ENCODE measurements around the gene ZBTB18.

Gene ZBTB18

GRCh38 chr1:244092964-244093638, 42.0 kb downstream of the ZBTB18 start:
- DNase-seq (no peak), ATAC-seq (replicated peaks) (no peak)
- H3K4me3 Mint-ChIP-seq: no peak overlapping the region
- no peaks in the 10 kb centered on the region for H3K36me3 Mint-ChIP-seq (ENCODE audit: insufficient read depth)
- H3K9me3 Mint-ChIP-seq: no peaks in the 10 kb centered on the region
- peaks cover 0 to 4% of the 10 kb centered on the region in 2 donors for H3K4me1 Mint-ChIP-seq (ENCODE audit: low read depth in 2 of 2)
- peaks cover 30 to 36% of the 10 kb centered on the region in 2 donors for H3K27me3 Mint-ChIP-seq
- no peak overlapping the region for H3K27ac Mint-ChIP-seq

GRCh38 chr1:244094880-244095528, 43.9 kb downstream of the ZBTB18 start:
- no peak overlapping the region for H3K27ac Mint-ChIP-seq
- H3K4me1 Mint-ChIP-seq (ENCODE audit: low read depth in 2 of 2): peaks cover 0 to 4% of the 10 kb centered on the region in 2 donors
- no peaks in the 10 kb centered on the region for H3K36me3 Mint-ChIP-seq (ENCODE audit: insufficient read depth)
- H3K27me3 Mint-ChIP-seq: peaks cover 45% of the 10 kb centered on the region in 2 donors
- no peak overlapping the region for H3K4me3 Mint-ChIP-seq
- H3K9me3 Mint-ChIP-seq: no peaks in the 10 kb centered on the region
- ATAC-seq (replicated peaks) (no peak), DNase-seq (no peak)

GRCh38 chr1:244095529-244095911, 44.4 kb downstream of the ZBTB18 start:
- DNase-seq (no peak), ATAC-seq (replicated peaks) (no peak)
- Mint-ChIP-seq H3K4me3 (no peak overlapping the region), H3K36me3 (ENCODE audit: insufficient read depth) (no peaks in the 10 kb centered on the region), H3K27ac (no peak overlapping the region), H3K4me1 (ENCODE audit: low read depth in 2 of 2) (peaks cover 2 to 3% of the 10 kb centered on the region in 2 donors), H3K9me3 (no peaks in the 10 kb centered on the region), H3K27me3 (peaks cover 45 to 50% of the 10 kb centered on the region in 2 donors)

GRCh38 chr1:244096066-244096610, 45.1 kb downstream of the ZBTB18 start:
- DNase-seq (no peak), ATAC-seq (replicated peaks) (no peak)
- no peak overlapping the region for H3K27ac Mint-ChIP-seq
- H3K9me3 Mint-ChIP-seq: no peaks in the 10 kb centered on the region
- H3K36me3 Mint-ChIP-seq (ENCODE audit: insufficient read depth): no peaks in the 10 kb centered on the region
- H3K4me1 Mint-ChIP-seq (ENCODE audit: low read depth in 2 of 2): peaks cover 6% of the 10 kb centered on the region in 2 donors
- no peak overlapping the region for H3K4me3 Mint-ChIP-seq
- H3K27me3 Mint-ChIP-seq: peaks cover 47 to 56% of the 10 kb centered on the region in 2 donors

- peaks cover 6 to 7% of the 10 kb centered on the region in 2 donors for H3K4me1 Mint-ChIP-seq (ENCODE audit: low read depth in 2 of 2)
- H3K9me3 Mint-ChIP-seq: no peaks in the 10 kb centered on the region
- DNase-seq: no peak
- peaks cover 51 to 62% of the 10 kb centered on the region in 2 donors for H3K27me3 Mint-ChIP-seq
- no peak overlapping the region for H3K27ac Mint-ChIP-seq
- no peak overlapping the region for H3K4me3 Mint-ChIP-seq
- ATAC-seq (replicated peaks): no peak
- H3K36me3 Mint-ChIP-seq (ENCODE audit: insufficient read depth): no peaks in the 10 kb centered on the region
These were observed 45.6 kb downstream of the ZBTB18 start for GRCh38 chr1:244096691-244097090.

GRCh38 chr1:244097523-244098405, 46.7 kb downstream of the ZBTB18 start:
- H3K36me3 Mint-ChIP-seq (ENCODE audit: insufficient read depth): no peaks in the 10 kb centered on the region

GRCh38 chr1:244099258-244099930, 48.3 kb downstream of the ZBTB18 start:
- no peaks in the 10 kb centered on the region for H3K9me3 Mint-ChIP-seq
- no peak for DNase-seq

More at GRCh38 chr1:244097523-244098405, 46.7 kb downstream of the ZBTB18 start:
- H3K27ac Mint-ChIP-seq: no peak overlapping the region
- no peak overlapping the region for H3K4me3 Mint-ChIP-seq
- H3K9me3 Mint-ChIP-seq: no peaks in the 10 kb centered on the region
- ATAC-seq (replicated peaks) (no peak), DNase-seq (no peak)
- peaks cover 6 to 7% of the 10 kb centered on the region in 2 donors for H3K4me1 Mint-ChIP-seq (ENCODE audit: low read depth in 2 of 2)
- H3K27me3 Mint-ChIP-seq: peaks cover 50 to 62% of the 10 kb centered on the region in 2 donors

GRCh38 chr1:244100276-244100675, 49.2 kb downstream of the ZBTB18 start:
- H3K36me3 Mint-ChIP-seq (ENCODE audit: insufficient read depth): no peaks in the 10 kb centered on the region
- no peak for ATAC-seq (replicated peaks)

More at GRCh38 chr1:244099258-244099930, 48.3 kb downstream of the ZBTB18 start:
- ATAC-seq (replicated peaks): no peak
- Mint-ChIP-seq H3K4me1 (ENCODE audit: low read depth in 2 of 2) (peaks cover 6 to 7% of the 10 kb centered on the region in 2 donors), H3K27ac (no peak overlapping the region), H3K4me3 (no peak overlapping the region), H3K36me3 (ENCODE audit: insufficient read depth) (no peaks in the 10 kb centered on the region), H3K27me3 (peaks cover 50 to 66% of the 10 kb centered on the region in 2 donors)

GRCh38 chr1:244100704-244101453, 49.8 kb downstream of the ZBTB18 start:
- Mint-ChIP-seq H3K36me3 (ENCODE audit: insufficient read depth) (no peaks in the 10 kb centered on the region), H3K4me1 (ENCODE audit: low read depth in 2 of 2) (peaks cover 6 to 7% of the 10 kb centered on the region in 2 donors), H3K4me3 (no peak overlapping the region), H3K27me3 (peaks cover 59 to 74% of the 10 kb centered on the region in 2 donors), H3K9me3 (no peaks in the 10 kb centered on the region), H3K27ac (no peak overlapping the region)
- no peak for DNase-seq
- no peak for ATAC-seq (replicated peaks)

More at GRCh38 chr1:244100276-244100675, 49.2 kb downstream of the ZBTB18 start:
- Mint-ChIP-seq H3K4me3 (no peak overlapping the region), H3K9me3 (no peaks in the 10 kb centered on the region), H3K4me1 (ENCODE audit: low read depth in 2 of 2) (peaks cover 6 to 7% of the 10 kb centered on the region in 2 donors), H3K27me3 (peaks cover 53 to 68% of the 10 kb centered on the region in 2 donors), H3K27ac (no peak overlapping the region)
- no peak for DNase-seq

- Mint-ChIP-seq H3K9me3 (no peaks in the 10 kb centered on the region), H3K27ac (no peak overlapping the region), H3K27me3 (peaks cover 71 to 86% of the 10 kb centered on the region in 2 donors), H3K4me3 (no peak overlapping the region), H3K4me1 (ENCODE audit: low read depth in 2 of 2) (peaks cover 6 to 7% of the 10 kb centered on the region in 2 donors), H3K36me3 (ENCODE audit: insufficient read depth) (no peaks in the 10 kb centered on the region)
- DNase-seq: no peak
- ATAC-seq (replicated peaks): no peak
These were observed 51.0 kb downstream of the ZBTB18 start for GRCh38 chr1:244102046-244102445.

- H3K36me3 Mint-ChIP-seq (ENCODE audit: insufficient read depth): no peaks in the 10 kb centered on the region
- no peak for DNase-seq
- no peak overlapping the region for H3K27ac Mint-ChIP-seq
- no peak overlapping the region for H3K4me3 Mint-ChIP-seq
- H3K9me3 Mint-ChIP-seq: no peaks in the 10 kb centered on the region
- H3K27me3 Mint-ChIP-seq: peaks cover 73 to 88% of the 10 kb centered on the region in 2 donors
- H3K4me1 Mint-ChIP-seq (ENCODE audit: low read depth in 2 of 2): peaks cover 6 to 7% of the 10 kb centered on the region in 2 donors
- ATAC-seq (replicated peaks): no peak
These were observed 51.4 kb downstream of the ZBTB18 start for GRCh38 chr1:244102468-244102867.

- no peak for ATAC-seq (replicated peaks)
- no peak for DNase-seq
- Mint-ChIP-seq H3K27ac (no peak overlapping the region), H3K9me3 (no peaks in the 10 kb centered on the region), H3K27me3 (peaks cover 74 to 90% of the 10 kb centered on the region in 2 donors), H3K36me3 (ENCODE audit: insufficient read depth) (no peaks in the 10 kb centered on the region), H3K4me3 (no peak overlapping the region), H3K4me1 (ENCODE audit: low read depth in 2 of 2) (peaks cover 6 to 7% of the 10 kb centered on the region in 2 donors)
These were observed 53.4 kb downstream of the ZBTB18 start for GRCh38 chr1:244104309-244105060.

Data from effector memory CD8-positive, alpha-beta T cell (primary cell).